Stimulated activated CD4-positive, alpha-beta T cell treated with anti-CD3 and anti-CD28 coated beads, Interleukin-4, amount 100 ng/mL, for 4 hours (primary cell): ENCODE data around the gene NCAPD3.
A peak's percentile ranks its signal among the peaks of the same experiment; 100 is the strongest.

Source experiments
- DNase-seq, 2 experiments: peaks; one replicate each; pipeline ENCODE4 v3.0.0-alpha.2; 2020

Gene NCAPD3

DNA sequence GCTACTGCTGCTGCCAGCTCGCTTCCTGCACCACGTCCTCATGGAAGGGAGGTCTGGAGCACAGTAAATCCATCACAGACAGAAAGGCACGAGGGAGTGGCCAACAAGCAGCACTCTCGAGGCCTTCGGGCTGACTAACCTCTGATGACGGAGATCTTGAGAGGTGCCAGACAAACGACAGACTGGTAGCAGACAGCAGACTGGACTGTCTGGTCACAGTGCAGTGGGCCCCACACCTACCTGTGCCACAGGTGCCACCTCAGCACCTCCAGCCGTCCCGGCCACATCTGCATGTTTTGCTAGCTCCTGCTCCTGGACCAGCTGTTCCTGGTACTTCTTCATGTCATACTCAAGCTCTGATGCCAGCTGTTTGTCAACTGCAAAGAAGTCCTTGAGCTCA lies 64.1 kb downstream of the NCAPD3 start:
- DNase-seq, result no peak

DNA sequence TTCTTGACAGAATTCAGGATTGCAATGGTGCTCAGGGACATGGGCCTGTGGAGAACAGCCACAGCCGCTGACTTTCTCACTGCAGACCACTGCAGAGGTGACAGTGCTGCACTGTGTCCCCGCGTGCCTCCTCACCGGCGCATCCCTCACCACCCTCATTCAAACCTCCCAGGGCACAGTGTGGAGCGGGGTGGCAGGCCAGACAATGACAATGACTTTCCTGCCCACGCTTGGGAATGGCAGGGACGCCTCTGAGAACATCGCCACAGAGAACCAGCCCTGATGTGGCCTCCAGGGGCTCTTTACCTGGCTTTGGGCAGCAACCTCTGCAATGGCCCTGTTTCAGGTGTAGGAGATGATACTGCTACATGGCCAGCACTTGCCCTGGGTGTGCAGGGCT lies 65.7 kb downstream of the NCAPD3 start:
- no peak for DNase-seq

- no peak for DNase-seq
These were observed 66.3 kb downstream of the NCAPD3 start for GRCh38 chr11:134157451-134157850.

DNA sequence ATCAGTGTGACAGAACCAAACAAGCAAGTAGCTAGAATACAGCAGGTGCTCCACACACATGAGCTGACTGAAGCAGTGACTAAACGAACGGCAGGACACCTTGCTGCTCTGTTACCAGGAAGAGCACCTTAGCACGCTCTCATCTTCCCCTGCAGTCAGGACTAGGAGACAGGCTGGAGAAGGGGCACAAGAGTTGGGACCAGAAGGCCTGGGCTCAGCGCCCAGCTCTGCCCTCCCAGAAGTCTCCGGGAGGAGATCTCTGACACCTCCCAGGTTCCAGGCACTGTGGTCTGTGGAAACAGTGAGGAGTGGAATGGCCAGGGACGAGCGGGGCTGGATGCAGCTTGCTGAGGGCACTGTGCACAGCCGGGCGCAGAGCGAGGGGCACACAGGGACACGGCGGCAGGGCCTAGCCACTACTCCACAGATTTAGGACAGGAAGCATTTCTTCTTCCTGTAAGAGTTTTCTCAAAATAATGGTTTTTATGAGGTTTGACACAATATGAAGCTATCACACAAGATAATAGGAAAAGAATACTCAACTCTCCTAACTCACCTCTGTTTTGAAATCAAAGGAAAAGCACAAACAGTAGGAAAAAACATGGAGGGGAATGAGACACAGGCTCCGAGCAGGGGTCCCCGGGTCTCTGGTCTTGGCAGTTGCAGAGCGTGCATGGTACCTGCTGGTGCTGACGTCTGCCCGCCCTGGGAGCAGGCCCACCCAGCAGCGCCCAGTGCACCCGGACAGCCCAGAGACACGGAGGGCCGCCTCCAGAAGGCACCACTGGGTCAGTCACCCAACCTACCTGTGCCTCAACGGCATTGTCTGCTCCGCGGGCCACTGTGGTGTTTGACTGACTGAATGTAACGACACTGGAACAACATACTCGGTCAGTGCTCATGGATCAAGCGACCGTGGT lies 67.6 kb downstream of the NCAPD3 start:
- no peak for DNase-seq

- DNase-seq, result no peak
These were observed 68.3 kb downstream of the NCAPD3 start for GRCh38 chr11:134155456-134155855.

GRCh38 chr11:134154441-134154840 lies 69.3 kb downstream of the NCAPD3 start:
- DNase-seq, result no peak

DNA sequence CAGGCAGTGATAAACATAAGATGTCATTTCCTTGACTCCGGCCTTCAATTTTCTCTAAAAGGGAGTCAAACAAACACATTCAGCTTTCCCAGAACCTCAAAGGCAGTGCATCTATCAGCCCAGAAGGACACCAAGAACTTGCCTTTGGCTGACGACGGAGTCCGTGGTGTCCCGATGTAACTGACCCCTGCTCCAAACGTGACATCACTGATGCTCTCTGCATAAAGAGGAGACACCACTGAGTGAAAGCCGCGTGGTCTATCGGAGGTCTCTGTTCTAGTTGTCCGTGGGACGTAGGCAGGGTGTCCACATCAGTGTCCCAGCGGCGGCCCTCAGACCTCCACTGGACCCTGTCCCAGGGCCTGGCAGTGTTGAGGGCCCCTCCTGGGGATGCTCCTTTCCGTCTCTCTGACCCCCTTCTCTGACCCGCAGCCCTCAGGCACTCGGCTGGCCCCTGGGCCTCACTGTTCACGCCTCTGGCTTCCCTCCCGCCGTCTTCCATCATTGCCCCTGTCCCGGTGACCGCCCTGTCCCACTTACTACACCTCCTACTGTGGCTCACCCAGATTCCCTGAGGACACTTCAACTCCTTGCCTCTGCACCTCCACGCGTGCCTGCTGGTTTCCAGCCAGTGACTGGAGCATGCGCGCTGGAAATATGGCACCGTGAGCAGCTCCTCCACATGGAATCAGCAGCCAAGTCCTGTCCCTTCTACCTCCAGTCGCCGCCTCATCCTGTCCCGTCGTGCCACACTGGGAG lies 70.4 kb downstream of the NCAPD3 start:
- DNase-seq, result no peak

GRCh38 chr11:134152696-134153095 lies 71.1 kb downstream of the NCAPD3 start:
- DNase-seq, result no peak

GRCh38 chr11:134151083-134151747 lies 72.6 kb downstream of the NCAPD3 start:
- DNase-seq, result no peak

DNA sequence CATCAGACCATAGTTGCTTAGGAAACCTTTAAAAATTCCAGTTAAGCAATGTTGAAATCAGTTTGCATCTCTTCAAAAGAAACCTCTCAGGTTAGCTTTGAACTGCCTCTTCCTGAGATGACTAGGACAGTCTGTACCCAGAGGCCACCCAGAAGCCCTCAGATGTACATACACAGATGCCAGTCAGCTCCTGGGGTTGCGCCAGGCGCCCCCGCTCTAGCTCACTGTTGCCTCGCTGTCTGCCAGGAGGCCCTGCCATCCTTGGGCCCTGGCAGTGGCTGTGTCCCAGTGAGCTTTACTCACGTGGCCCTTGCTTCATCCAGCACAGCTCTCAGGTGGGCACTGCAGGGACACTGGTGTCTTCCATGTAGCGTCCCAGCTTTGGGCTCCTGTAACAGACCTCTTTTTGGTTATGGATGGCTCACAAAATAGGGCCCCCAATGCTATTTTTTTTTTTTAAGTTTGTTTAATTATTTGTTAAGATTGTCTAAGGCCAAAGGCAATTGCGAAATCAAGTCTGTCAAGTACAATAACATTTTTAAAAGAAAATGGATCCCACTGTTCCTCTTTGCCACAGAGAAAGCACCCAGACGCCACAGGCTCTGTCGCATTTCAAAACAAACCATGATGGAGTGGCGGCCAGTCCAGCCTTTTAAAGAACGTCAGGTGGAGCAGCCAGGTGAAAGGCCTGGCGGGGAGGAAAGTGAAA lies 73.4 kb downstream of the NCAPD3 start:
- no peak for DNase-seq

- no peak for DNase-seq
These were observed 74.4 kb downstream of the NCAPD3 start for GRCh38 chr11:134149371-134149770.

GRCh38 chr11:134146598-134146997 lies 77.2 kb downstream of the NCAPD3 start:
- DNase-seq, result no peak

DNA sequence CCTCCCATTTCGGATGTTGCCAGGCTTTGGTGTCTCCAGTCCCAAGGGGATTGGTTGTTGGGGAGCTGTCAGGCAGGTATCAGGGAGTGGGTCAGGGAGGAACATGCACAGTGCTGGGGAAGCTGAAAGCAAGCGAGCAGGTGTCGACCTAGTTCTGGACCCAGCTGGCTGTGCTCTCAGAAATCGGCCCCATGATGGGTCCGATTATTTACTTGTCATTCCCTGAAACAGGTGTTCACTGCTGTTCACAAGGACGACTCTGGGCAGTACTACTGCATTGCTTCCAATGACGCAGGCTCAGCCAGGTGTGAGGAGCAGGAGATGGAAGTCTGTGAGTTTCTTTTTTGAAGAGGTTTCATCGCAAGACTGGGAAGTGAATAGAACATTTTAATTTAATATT lies 78.1 kb downstream of the NCAPD3 start:
- no peak for DNase-seq

GRCh38 chr11:134144744-134145143 lies 79.0 kb downstream of the NCAPD3 start:
- DNase-seq, result no peak

DNA sequence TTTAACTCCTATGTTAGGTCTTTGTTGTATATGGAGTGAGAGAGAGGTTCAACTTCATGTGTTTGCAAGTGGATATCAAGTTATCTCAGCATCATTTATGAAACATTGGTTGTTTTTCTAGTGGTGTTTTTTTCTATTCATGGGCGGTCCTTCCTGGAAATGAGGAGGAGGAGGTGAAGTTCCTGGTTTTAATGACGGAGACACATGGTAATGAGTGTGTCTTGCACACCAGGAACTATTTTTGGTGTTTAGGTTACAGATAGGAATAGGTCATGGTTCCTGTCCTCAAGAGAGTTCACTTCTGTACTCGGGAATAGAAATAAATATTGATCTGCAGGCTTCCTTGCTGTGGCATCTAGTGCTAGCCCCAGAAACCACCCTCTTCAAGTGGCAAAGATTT lies 80.0 kb downstream of the NCAPD3 start:
- DNase-seq, result no peak

- DNase-seq, result no peak
These were observed 81.2 kb downstream of the NCAPD3 start for GRCh38 chr11:134142536-134142935.

- no peak for DNase-seq
These were observed 82.7 kb downstream of the NCAPD3 start for GRCh38 chr11:134140961-134141490.

- peak; percentile 21 to 22 for DNase-seq
These were observed 83.9 kb downstream of the NCAPD3 start for GRCh38 chr11:134139873-134140331.

GRCh38 chr11:134139303-134139872 lies 84.4 kb downstream of the NCAPD3 start:
- DNase-seq, result no peak

GRCh38 chr11:134138376-134138775 lies 85.4 kb downstream of the NCAPD3 start:
- DNase-seq, result no peak

GRCh38 chr11:134134167-134134566 lies 89.6 kb downstream of the NCAPD3 start:
- DNase-seq, result no peak

- no peak for DNase-seq
These were observed 91.0 kb downstream of the NCAPD3 start for GRCh38 chr11:134132808-134133207.
